Measurements from ENCODE around the gene SLC3A2.

The SLC3A2 gene

DNA sequence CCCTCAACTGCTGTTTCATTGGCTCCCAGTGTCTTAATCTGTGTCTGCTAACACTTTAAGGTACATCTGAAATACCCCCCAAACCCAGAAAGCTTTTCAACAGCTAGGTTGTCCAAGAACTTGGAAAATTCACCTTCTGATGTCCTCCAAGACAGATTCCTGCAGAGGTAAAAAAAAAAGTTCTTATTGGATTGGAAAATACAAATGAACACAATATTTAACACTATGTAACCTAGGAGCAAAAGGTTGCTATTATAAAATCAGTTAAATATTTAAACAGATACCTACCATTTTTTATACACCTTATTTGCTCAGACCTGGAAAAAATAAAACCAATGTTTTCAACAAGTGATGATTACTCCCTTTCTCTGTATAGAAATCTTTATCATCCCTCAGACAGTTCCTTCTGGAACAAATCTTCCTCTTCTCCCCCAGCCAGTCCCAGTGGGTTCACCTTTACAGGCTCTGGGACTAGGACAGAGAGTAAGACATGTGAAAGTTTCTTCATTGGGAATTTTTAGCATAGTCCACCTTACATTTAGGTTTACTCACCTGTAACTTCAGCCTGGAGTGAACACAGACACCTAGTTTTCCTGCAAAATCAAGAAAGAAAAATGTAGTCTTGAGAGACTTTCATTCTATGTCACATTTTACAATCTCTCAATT lies 28.0 kb upstream of the SLC3A2 start:
- peaks cover 40% of the 10 kb centered on the region for H3K36me3 ChIP-seq
- peak overlapping the region; percentile 98 for H3K4me3 ChIP-seq (ENCODE audit: low read depth, low read length)
- no peaks in the 10 kb centered on the region for H3K27me3 ChIP-seq
- DNase-seq = no peak
- no peak for TF ChIP-seq CTCF (IDR thresholded peaks at IDR 0.05; ENCODE audit: low read depth, low read length)
- no peaks in the 10 kb centered on the region for H3K9me3 ChIP-seq
- H3K4me1 ChIP-seq = no peaks in the 10 kb centered on the region

- TF ChIP-seq CTCF (IDR thresholded peaks at IDR 0.05; ENCODE audit: low read depth, low read length) = no peak
- H3K9me3 ChIP-seq = no peaks in the 10 kb centered on the region
- H3K36me3 ChIP-seq = peaks cover 40% of the 10 kb centered on the region
- no peaks in the 10 kb centered on the region for H3K4me1 ChIP-seq
- H3K4me3 ChIP-seq (ENCODE audit: low read depth, low read length) = peak overlapping the region; percentile 98
- DNase-seq = no peak
- H3K27me3 ChIP-seq = no peaks in the 10 kb centered on the region
Observed at GRCh38 chr11:62853279-62853965, 27.3 kb upstream of the SLC3A2 start.

DNA sequence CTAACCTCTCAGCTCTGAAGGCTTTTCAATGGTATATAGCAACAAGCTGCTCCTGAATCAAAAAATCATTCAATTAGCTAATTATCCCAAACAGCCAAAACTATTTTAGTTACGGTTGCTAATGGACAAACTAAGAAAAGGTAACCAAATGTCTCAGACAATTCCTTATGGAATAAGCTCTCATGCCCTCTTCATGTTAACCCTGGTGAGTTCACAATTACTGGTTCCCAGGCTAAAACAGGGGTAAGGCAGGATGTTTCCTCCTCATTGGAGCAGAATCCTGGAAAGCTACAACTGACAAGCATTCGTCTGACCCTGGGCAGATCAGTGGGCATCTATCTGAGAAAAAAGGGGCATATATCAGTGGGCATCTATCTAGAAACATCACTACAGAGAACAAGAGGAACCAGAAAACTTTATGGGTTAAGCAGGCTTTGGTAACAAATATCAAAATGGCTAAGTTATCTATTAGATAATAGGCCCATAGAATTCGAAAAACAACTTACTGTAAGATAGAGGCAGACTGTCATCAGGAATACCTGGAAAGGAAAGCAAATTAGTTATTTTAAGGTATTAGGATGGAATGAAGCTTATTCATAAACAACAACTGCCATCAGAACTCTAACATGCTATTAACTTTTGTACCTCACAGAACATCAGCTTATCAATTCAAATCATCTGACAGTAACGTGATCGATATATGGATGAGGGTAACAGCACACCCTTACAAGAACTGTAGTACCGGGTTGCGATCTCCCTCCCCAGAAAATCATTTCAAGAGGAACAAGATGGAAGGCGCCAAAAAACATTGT lies 26.5 kb upstream of the SLC3A2 start:
- Histone ChIP-seq H3K4me1 (no peaks in the 10 kb centered on the region), H3K9me3 (no peaks in the 10 kb centered on the region), H3K36me3 (peaks cover 40% of the 10 kb centered on the region), H3K4me3 (ENCODE audit: low read depth, low read length) (peak overlapping the region; percentile 98), H3K27me3 (no peaks in the 10 kb centered on the region)
- TF ChIP-seq CTCF (IDR thresholded peaks at IDR 0.05; ENCODE audit: low read depth, low read length) = no peak
- DNase-seq = no peak

DNA sequence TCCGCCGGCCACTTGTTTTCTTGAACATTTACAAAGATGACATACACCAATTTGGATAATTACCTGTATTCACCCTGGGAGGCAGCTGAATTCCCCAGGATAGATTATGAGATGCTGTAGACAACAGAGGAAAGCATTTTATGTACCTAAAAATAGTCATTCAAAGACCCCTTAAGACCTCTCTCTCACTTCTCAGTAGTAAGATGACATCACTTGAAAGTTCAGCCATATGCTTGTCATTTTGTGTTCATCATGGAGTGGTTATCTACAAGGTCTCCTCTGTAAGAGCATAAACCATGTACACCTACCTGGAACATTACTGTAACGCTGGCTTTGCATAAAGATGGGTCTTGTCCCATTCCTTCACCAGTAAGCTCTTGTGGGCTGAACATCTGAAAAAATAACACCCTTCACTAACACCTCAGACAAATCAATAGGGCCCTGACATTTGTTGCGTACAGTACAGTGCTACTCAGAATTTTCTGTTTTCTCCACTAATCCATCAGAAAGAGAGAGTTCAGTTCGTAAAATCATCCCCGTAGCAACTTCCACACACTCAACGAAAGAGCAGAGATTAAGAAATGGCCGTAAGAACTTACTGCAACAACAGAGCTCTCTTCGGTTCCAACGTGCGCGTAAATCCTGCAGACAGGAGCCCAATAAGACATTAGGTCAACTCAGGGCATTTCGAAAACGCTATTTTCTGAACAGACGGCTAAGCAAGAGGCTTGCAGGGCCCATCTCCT lies 25.7 kb upstream of the SLC3A2 start:
- no peaks in the 10 kb centered on the region for H3K27me3 ChIP-seq
- peaks cover 40% of the 10 kb centered on the region for H3K36me3 ChIP-seq
- TF ChIP-seq CTCF (IDR thresholded peaks at IDR 0.05; ENCODE audit: low read depth, low read length) = no peak
- H3K9me3 ChIP-seq = no peaks in the 10 kb centered on the region
- peak overlapping the region; percentile 98 for H3K4me3 ChIP-seq (ENCODE audit: low read depth, low read length)
- no peaks in the 10 kb centered on the region; the same call in 1 of the 2 replicates for H3K4me1 ChIP-seq
- no peak for DNase-seq

- DNase-seq = peak; percentile 93
- no peaks in the 10 kb centered on the region for H3K27me3 ChIP-seq
- H3K4me3 ChIP-seq (ENCODE audit: low read depth, low read length) = peak overlapping the region; percentile 98
- no peaks in the 10 kb centered on the region for H3K9me3 ChIP-seq
- H3K36me3 ChIP-seq = peaks cover 40% of the 10 kb centered on the region
- no peaks in the 10 kb centered on the region; the same call in 1 of the 2 replicates for H3K4me1 ChIP-seq
- no peak for TF ChIP-seq CTCF (IDR thresholded peaks at IDR 0.05; ENCODE audit: low read depth, low read length)
Observed at GRCh38 chr11:62855571-62856332, 24.9 kb upstream of the SLC3A2 start.
